ENCODE data around the gene TRIM15. TPM values are rescaled to one million over a fixed set of nuclear protein-coding genes. Genes with fewer than 3 reads are reported as not detected.

TRIM15 gene
- total RNA-seq, 1 donor = not detected

- H3K4me3 ChIP-seq (ENCODE audit: low read depth, low read length) = no peak overlapping the region
- peak; percentile 94 for TF ChIP-seq CTCF (IDR thresholded peaks at IDR 0.05; ENCODE audit: insufficient read depth, low read length)
- DNase-seq (ENCODE audit: low read depth) = peak; percentile 79
Observed at GRCh38 chr6:30169658-30170614, 6.6 kb downstream of the TRIM15 start.

GRCh38 chr6:30171677-30172471 lies 8.5 kb downstream of the TRIM15 start:
- H3K4me3 ChIP-seq (ENCODE audit: low read depth, low read length) = no peak overlapping the region
- peak; percentile 8 for DNase-seq (ENCODE audit: low read depth)
- TF ChIP-seq CTCF (IDR thresholded peaks at IDR 0.05; ENCODE audit: insufficient read depth, low read length) = no peak

GRCh38 chr6:30172681-30173080 lies 9.3 kb downstream of the TRIM15 start:
- H3K4me3 ChIP-seq (ENCODE audit: low read depth, low read length) = no peak overlapping the region
- no peak for DNase-seq (ENCODE audit: low read depth)
- no peak for TF ChIP-seq CTCF (IDR thresholded peaks at IDR 0.05; ENCODE audit: insufficient read depth, low read length)

GRCh38 chr6:30175765-30176164 lies 12.4 kb downstream of the TRIM15 start:
- no peak for TF ChIP-seq CTCF (IDR thresholded peaks at IDR 0.05; ENCODE audit: insufficient read depth, low read length)
- H3K4me3 ChIP-seq (ENCODE audit: low read depth, low read length) = no peak overlapping the region
- DNase-seq (ENCODE audit: low read depth) = no peak

GRCh38 chr6:30178837-30179236 lies 15.5 kb downstream of the TRIM15 start:
- no peak for DNase-seq (ENCODE audit: low read depth)
- no peak for TF ChIP-seq CTCF (IDR thresholded peaks at IDR 0.05; ENCODE audit: insufficient read depth, low read length)
- H3K4me3 ChIP-seq (ENCODE audit: low read depth, low read length) = no peak overlapping the region

- H3K4me3 ChIP-seq (ENCODE audit: low read depth, low read length) = no peak overlapping the region
- no peak for TF ChIP-seq CTCF (IDR thresholded peaks at IDR 0.05; ENCODE audit: insufficient read depth, low read length)
Observed at GRCh38 chr6:30180145-30180544, 16.8 kb downstream of the TRIM15 start.

More at GRCh38 chr6:30180145-30180544, 16.8 kb downstream of the TRIM15 start:
- no peak for DNase-seq (ENCODE audit: low read depth)

All from fibroblast of the aortic adventitia (primary cell).